Left ventricle myocardium inferior (tissue), 1 donor: ENCODE data around the gene COL11A2. TPM values are rescaled to one million over a fixed set of nuclear protein-coding genes. Genes with fewer than 3 reads are reported as not detected.

ENCODE experiments used
- DNase-seq: peaks from one replicate; pipeline ENCODE4 v3.0.0-alpha.2; 2020
- H3K27ac ChIP-seq: fragments of 200-600 bp; replicated peaks from 2 replicates; pipeline ENCODE4 v1.8.0; 2021
- H3K27me3 ChIP-seq: fragments of 200-600 bp; 2 replicates; pipeline ENCODE4 v1.8.0; 2021; ENCODE audit warnings: low read depth
- H3K36me3 ChIP-seq: fragments of 200-600 bp; 2 replicates; pipeline ENCODE4 v1.8.0; 2021
- H3K4me1 ChIP-seq: fragments of 200-600 bp; 2 replicates; pipeline ENCODE4 v1.8.0; 2021
- H3K4me3 ChIP-seq: fragments of 200-600 bp; 2 replicates; pipeline ENCODE4 v1.8.0; 2021; ENCODE audit warnings: mild to moderate bottlenecking, moderate library complexity
- H3K9me3 ChIP-seq: fragments of 200-600 bp; replicated peaks from 2 replicates; pipeline ENCODE4 v1.8.0; 2021
- CTCF ChIP-seq: fragments of 200-600 bp; IDR thresholded peaks from 2 replicates; pipeline ENCODE4 v1.8.0; 2021; ENCODE audit warnings: antibody characterized with exemption, mild to moderate bottlenecking, borderline replicate concordance
- intact Hi-C: fragments of 100-400 bp; cut with micrococcal nuclease; formaldehyde crosslinking; loops from one replicate; pipeline ENCODE4 v1.11.0; 2022
- total RNA-seq: library from RNA; stranded (reverse); fragmentation: NEBNext Ultra II Directional; extraction: Animal tissue kit (Norgen Biotek cat#: 25700); gene quantifications from one replicate; pipeline ENCODE4 v1.2.1, GENCODE V29; 2021
- donor health status: DM: no; HTN: yes; CAD: no; lungs with severe emphysema.

Gene COL11A2
- total RNA-seq, 1 donor from 2014 or later = 1.3 TPM

GRCh38 chr6:33198159-33198852 is 6.0 kb upstream of the COL11A2 start:
- intact Hi-C loops = no loop called here
- Histone ChIP-seq H3K4me3 (peak overlapping the region; percentile 99), H3K9me3 (no peaks in the 10 kb centered on the region), H3K4me1 (peaks cover 86% of the 10 kb centered on the region), H3K27me3 (no peaks in the 10 kb centered on the region), H3K27ac (peak overlapping the region; percentile 46), H3K36me3 (peaks cover 59% of the 10 kb centered on the region)
- no peak for DNase-seq
- no peak for TF ChIP-seq CTCF

GRCh38 chr6:33197431-33198048 is 5.3 kb upstream of the COL11A2 start:
- H3K9me3 ChIP-seq = no peaks in the 10 kb centered on the region
- intact Hi-C loops = no loop called here
- H3K4me1 ChIP-seq = peaks cover 86% of the 10 kb centered on the region
- TF ChIP-seq CTCF = peak; percentile 78
- H3K27me3 ChIP-seq = no peaks in the 10 kb centered on the region
- peak overlapping the region; percentile 46 for H3K27ac ChIP-seq
- DNase-seq = no peak
- H3K4me3 ChIP-seq = no peak overlapping the region
- H3K36me3 ChIP-seq = peaks cover 51% of the 10 kb centered on the region

DNA sequence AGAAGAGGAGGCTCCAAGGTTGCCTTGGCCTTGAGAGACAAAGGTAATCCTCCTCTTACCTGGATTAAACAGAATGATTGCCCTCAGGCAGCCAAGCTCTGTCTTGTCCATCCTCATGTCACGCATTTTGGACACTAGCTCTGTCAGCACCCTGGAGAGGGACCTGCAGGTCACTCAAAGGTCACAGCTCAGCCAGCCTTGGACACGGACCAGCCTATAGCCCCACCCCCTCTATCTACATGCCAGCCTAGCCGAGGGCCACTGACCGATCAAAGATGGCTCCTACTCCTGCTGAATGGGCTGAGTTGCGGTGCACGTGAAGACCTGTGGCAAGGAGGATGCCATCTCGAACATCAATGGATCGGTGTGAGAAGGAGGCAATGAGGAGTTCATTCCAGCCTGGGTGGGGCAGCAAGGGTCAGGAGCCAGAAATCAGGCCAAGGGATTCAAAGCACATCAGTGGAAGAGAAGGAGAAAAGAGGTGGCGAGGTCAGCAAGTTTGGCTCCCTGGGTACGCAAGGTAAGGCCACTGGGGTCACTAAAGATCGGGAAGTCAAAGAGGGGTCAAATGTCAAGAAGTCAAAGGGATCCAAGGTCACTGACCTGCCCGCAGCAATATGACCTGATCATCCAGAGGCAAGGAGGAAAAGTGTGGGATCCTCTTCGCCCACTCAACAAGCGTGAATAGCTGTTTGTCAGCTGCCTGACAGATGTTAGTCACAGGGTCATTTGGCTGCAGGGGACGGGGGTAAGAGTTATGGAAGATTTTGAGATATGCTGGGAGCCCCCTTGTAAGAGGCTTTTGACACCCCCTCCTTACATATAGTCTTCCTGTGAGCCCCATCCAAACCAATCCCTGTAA is 3.3 kb upstream of the COL11A2 start:
- Histone ChIP-seq H3K4me3 (no peak overlapping the region), H3K4me1 (peaks cover 88% of the 10 kb centered on the region), H3K27ac (peak overlapping the region; percentile 8), H3K9me3 (no peaks in the 10 kb centered on the region), H3K36me3 (peaks cover 39% of the 10 kb centered on the region), H3K27me3 (peaks cover 6% of the 10 kb centered on the region)
- DNase-seq = no peak
- TF ChIP-seq CTCF = no peak
- intact Hi-C loops = no loop called here

DNA sequence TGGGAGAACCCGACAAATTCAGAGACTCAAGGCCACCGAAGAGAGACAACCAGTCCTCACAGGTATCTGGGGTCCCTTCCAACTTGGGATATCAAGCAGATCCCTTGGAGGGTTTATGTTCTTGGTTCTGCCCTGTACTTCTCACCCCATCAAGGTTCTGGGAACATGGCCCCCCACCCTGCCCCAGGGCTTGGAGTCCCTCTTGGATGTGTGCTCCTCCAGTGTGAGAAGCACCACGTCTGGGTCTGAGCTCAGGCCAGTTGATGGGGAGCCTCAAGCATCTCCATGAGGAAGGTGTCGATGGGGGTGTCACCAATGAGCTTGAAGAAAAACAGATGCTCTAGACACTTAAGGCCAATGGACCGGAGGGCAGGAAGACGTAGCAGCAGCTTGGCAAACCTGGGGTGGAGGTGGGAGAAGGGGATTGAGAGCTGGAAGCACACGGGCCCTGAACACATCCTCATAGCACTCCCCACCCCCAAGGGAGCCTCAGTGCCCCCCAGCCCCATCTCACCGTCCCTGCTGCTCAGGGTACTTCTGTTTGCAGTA is 2.2 kb upstream of the COL11A2 start:
- peaks cover 39% of the 10 kb centered on the region for H3K36me3 ChIP-seq
- H3K9me3 ChIP-seq = no peaks in the 10 kb centered on the region
- peaks cover 79% of the 10 kb centered on the region for H3K4me1 ChIP-seq
- H3K4me3 ChIP-seq = no peak overlapping the region
- H3K27me3 ChIP-seq = peaks cover 6% of the 10 kb centered on the region
- TF ChIP-seq CTCF = no peak
- H3K27ac ChIP-seq = no peak overlapping the region
- intact Hi-C loops = no loop called here
- no peak for DNase-seq

- no peak for DNase-seq
- H3K4me1 ChIP-seq = peaks cover 70% of the 10 kb centered on the region
Observed at GRCh38 chr6:33193619-33194018, 1.4 kb upstream of the COL11A2 start.

More at GRCh38 chr6:33193619-33194018, 1.4 kb upstream of the COL11A2 start:
- no peak for TF ChIP-seq CTCF
- H3K27ac ChIP-seq = peak overlapping the region; percentile 83
- H3K4me3 ChIP-seq = peak overlapping the region; percentile 70
- H3K36me3 ChIP-seq = peaks cover 39% of the 10 kb centered on the region
- intact Hi-C loops = no loop called here
- peaks cover 6% of the 10 kb centered on the region for H3K27me3 ChIP-seq
- H3K9me3 ChIP-seq = no peaks in the 10 kb centered on the region
